BLaER1 (cell line): ENCODE results near the gene FBXO36.
"Not testable (repeated sequence)": the region's sequence is repeated elsewhere in the genome, so short reads cannot be mapped to it uniquely, and the experiment has no call there.

Experiments
- H3K27ac ChIP-seq: shearing (Covaris generic); formaldehyde crosslinking; 2 replicates; pipeline ENCODE4 v1.8.1; 2022
- H3K27me3 ChIP-seq: shearing (Covaris generic); formaldehyde crosslinking; 2 replicates; pipeline ENCODE4 v1.8.1; 2022
- H3K36me3 ChIP-seq: shearing (Covaris generic); formaldehyde crosslinking; 2 replicates; pipeline ENCODE4 v1.8.1; 2022
- H3K4me1 ChIP-seq: shearing (Covaris generic); formaldehyde crosslinking; 2 replicates; pipeline ENCODE4 v1.8.1; 2022
- H3K4me2 ChIP-seq: shearing (Covaris generic); formaldehyde crosslinking; 2 replicates; pipeline ENCODE4 v1.8.1; 2022
- H3K4me3 ChIP-seq: shearing (Covaris generic); formaldehyde crosslinking; 2 replicates; pipeline ENCODE4 v1.8.1; 2022
- H3K9ac ChIP-seq: shearing (Covaris generic); formaldehyde crosslinking; 2 replicates; pipeline ENCODE4 v1.8.1; 2022
- H3K9me3 ChIP-seq: shearing (Covaris generic); formaldehyde crosslinking; 2 replicates; pipeline ENCODE4 v1.8.1; 2022
- H4K20me1 ChIP-seq: shearing (Covaris generic); formaldehyde crosslinking; 2 replicates; pipeline ENCODE4 v1.8.1; 2022
- Cebpa-rat ChIP-seq: shearing (Covaris generic); IDR thresholded peaks from 2 replicates; pipeline ENCODE4 v1.8.1; 2022

FBXO36 gene

DNA sequence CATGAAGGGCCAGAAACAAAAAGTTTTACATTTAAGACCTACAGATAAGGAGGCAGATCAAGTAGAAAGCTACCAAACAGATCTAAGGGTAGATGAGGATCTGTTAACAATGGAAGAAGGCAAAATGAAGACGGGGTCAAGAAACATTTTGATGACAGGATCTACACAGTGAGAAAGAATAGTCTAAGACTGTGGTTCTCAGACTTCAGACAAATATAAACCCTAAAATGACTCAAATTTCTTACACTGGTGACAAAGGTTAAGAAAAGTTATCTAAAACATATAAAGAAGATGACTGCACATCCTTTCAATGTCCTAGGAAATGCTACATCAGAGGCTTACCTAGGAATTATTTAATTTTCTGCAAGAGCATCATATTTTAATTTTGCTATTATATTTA lies 34.9 kb upstream of the FBXO36 start:
- Histone ChIP-seq H4K20me1 (peaks cover 100% of the 10 kb centered on the region), H3K4me2 (no peak overlapping the region), H3K9me3 (no peaks in the 10 kb centered on the region), H3K4me3 (no peak overlapping the region), H3K27ac (no peak overlapping the region), H3K4me1 (peaks cover 27% of the 10 kb centered on the region; the same call in 1 of the 2 replicates), H3K9ac (no peak overlapping the region), H3K36me3 (peaks cover 45% of the 10 kb centered on the region), H3K27me3 (no peaks in the 10 kb centered on the region)
- TF ChIP-seq Cebpa-rat, result no peak

GRCh38 chr2:229888031-229888430 lies 34.3 kb upstream of the FBXO36 start:
- Histone ChIP-seq H3K4me1 (peaks cover 27% of the 10 kb centered on the region; the same call in 1 of the 2 replicates), H3K9ac (no peak overlapping the region), H3K4me2 (no peak overlapping the region), H3K27ac (no peak overlapping the region), H3K9me3 (no peaks in the 10 kb centered on the region), H3K36me3 (peaks cover 48% of the 10 kb centered on the region), H3K4me3 (no peak overlapping the region), H3K27me3 (no peaks in the 10 kb centered on the region), H4K20me1 (peaks cover 100% of the 10 kb centered on the region)
- no peak for TF ChIP-seq Cebpa-rat

DNA sequence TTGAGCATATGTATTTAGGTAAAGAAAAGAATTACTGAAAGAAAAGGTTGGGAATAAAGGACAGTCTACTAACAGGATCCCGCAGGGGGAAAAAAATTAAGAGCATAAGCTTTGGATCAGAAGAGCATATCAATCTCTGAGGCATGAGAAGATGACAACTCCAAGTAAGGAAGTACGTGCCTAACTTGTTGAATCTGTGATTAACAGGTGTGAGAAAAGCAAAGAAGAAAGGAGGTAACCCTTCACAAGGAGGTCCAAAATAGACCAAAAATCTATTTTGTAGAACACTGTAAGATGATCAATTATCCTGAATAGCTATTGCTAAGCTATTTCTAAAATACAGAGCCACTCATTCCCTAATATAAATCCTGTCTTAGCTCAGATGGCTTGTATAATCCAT lies 33.3 kb upstream of the FBXO36 start:
- H3K4me1 ChIP-seq, result peaks cover 27% of the 10 kb centered on the region; the same call in 1 of the 2 replicates
- peaks cover 54% of the 10 kb centered on the region for H3K36me3 ChIP-seq
- TF ChIP-seq Cebpa-rat, result no peak
- no peak overlapping the region for H3K4me3 ChIP-seq
- no peaks in the 10 kb centered on the region for H3K9me3 ChIP-seq
- no peaks in the 10 kb centered on the region for H3K27me3 ChIP-seq
- H4K20me1 ChIP-seq, result peaks cover 100% of the 10 kb centered on the region
- no peak overlapping the region for H3K4me2 ChIP-seq
- H3K27ac ChIP-seq, result no peak overlapping the region
- H3K9ac ChIP-seq, result no peak overlapping the region

DNA sequence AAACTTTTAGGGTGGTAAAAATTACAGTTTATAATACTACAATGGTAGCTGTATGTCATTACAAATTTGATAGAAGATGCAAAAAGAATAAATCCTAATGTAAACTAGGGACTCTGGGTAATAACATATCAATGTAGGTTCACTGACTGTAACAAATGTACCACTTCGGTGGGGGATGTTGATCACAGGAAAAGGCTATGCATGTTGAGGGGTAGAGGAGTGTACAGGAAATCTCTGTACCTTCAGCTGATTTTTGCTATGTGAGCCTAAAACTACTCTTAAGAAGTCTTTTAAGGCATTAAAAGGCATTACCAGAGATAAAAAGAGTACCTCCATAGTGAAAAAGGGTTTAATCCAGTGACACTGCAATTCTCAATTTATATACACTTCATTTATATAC lies 25.4 kb upstream of the FBXO36 start:
- no peak overlapping the region for H3K27ac ChIP-seq
- no peak overlapping the region for H3K4me3 ChIP-seq
- H3K36me3 ChIP-seq, result peaks cover 46% of the 10 kb centered on the region
- no peak for TF ChIP-seq Cebpa-rat
- H3K4me1 ChIP-seq, result peaks cover 5% of the 10 kb centered on the region; the same call in 1 of the 2 replicates
- no peaks in the 10 kb centered on the region for H3K27me3 ChIP-seq
- no peak overlapping the region for H3K9ac ChIP-seq
- H3K9me3 ChIP-seq, result no peaks in the 10 kb centered on the region
- no peak overlapping the region for H3K4me2 ChIP-seq
- peaks cover 100% of the 10 kb centered on the region for H4K20me1 ChIP-seq

- H3K27me3 ChIP-seq, result no peaks in the 10 kb centered on the region
- no peaks in the 10 kb centered on the region for H3K9me3 ChIP-seq
- TF ChIP-seq Cebpa-rat, result no peak
- peaks cover 100% of the 10 kb centered on the region for H4K20me1 ChIP-seq
- H3K4me3 ChIP-seq, result no peak overlapping the region
- H3K4me2 ChIP-seq, result no peak overlapping the region
- no peak overlapping the region for H3K9ac ChIP-seq
- H3K36me3 ChIP-seq, result peaks cover 53% of the 10 kb centered on the region
- H3K4me1 ChIP-seq, result no peaks in the 10 kb centered on the region
- H3K27ac ChIP-seq, result no peak overlapping the region
Observed at GRCh38 chr2:229899604-229900003, 22.7 kb upstream of the FBXO36 start.

GRCh38 chr2:229900012-229900411 lies 22.3 kb upstream of the FBXO36 start:
- no peaks in the 10 kb centered on the region for H3K9me3 ChIP-seq
- H3K4me1 ChIP-seq, result no peaks in the 10 kb centered on the region
- H3K4me3 ChIP-seq, result no peak overlapping the region
- no peak overlapping the region for H3K9ac ChIP-seq
- H4K20me1 ChIP-seq, result peaks cover 100% of the 10 kb centered on the region
- H3K27ac ChIP-seq, result no peak overlapping the region
- H3K4me2 ChIP-seq, result no peak overlapping the region
- no peaks in the 10 kb centered on the region for H3K27me3 ChIP-seq
- peaks cover 57% of the 10 kb centered on the region for H3K36me3 ChIP-seq
- TF ChIP-seq Cebpa-rat, result no peak

GRCh38 chr2:229900514-229900913 lies 21.8 kb upstream of the FBXO36 start:
- not testable (repeated sequence) for H3K9ac ChIP-seq, H3K9me3 ChIP-seq, H3K4me1 ChIP-seq, H3K27ac ChIP-seq, H3K4me3 ChIP-seq, H3K27me3 ChIP-seq, H3K4me2 ChIP-seq
- Histone ChIP-seq H4K20me1 (peaks cover 100% of the 10 kb centered on the region), H3K36me3 (peaks cover 61% of the 10 kb centered on the region)

DNA sequence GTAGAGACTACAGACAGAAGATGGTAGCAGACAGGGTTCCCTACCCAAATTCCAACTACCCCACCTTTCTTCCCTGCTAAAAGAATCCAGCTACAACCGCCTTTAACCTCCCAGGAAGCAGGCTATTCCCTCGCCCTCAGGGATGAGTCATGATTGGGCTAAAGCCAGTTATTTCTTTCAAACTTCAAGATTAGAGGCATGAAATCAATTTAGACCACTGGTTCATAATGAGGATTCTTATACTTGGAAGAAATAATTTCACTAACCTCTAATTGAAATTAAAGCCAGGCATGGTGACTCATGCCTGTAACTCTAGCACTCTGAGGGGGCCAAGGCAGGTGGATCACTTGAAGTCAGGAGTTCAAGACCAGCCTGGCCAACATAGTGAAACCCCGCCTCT lies 20.5 kb upstream of the FBXO36 start:
- Histone ChIP-seq H3K4me1 (no peaks in the 10 kb centered on the region), H4K20me1 (peaks cover 100% of the 10 kb centered on the region), H3K36me3 (peaks cover 68% of the 10 kb centered on the region), H3K4me2 (no peak overlapping the region), H3K4me3 (no peak overlapping the region), H3K9ac (no peak overlapping the region), H3K27ac (no peak overlapping the region), H3K9me3 (no peaks in the 10 kb centered on the region), H3K27me3 (no peaks in the 10 kb centered on the region)
- TF ChIP-seq Cebpa-rat, result no peak

DNA sequence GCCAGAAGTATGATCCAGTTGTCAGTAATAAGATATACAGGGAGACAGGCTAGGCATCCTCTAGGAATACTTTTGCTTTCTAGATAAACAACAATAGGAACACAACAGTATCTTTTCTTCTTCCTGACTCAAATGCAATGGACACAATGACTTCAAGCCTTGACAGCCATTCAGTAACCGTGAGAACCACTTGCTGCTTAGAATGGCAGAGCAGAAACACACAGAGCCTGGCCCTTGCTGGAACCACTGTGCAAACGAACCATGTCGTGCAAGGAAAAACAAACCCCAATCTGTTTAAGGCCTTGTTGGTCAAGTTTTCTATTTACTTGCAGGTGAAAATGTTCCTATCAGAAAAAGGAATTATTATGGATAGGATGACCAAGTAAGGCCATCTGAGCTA lies 19.3 kb upstream of the FBXO36 start:
- TF ChIP-seq Cebpa-rat, result no peak
- Histone ChIP-seq H3K9me3 (no peaks in the 10 kb centered on the region), H3K27me3 (no peaks in the 10 kb centered on the region), H3K4me3 (no peak overlapping the region), H3K36me3 (peaks cover 68% of the 10 kb centered on the region), H3K27ac (no peak overlapping the region), H3K9ac (no peak overlapping the region), H3K4me1 (no peaks in the 10 kb centered on the region), H4K20me1 (peaks cover 100% of the 10 kb centered on the region), H3K4me2 (no peak overlapping the region)

DNA sequence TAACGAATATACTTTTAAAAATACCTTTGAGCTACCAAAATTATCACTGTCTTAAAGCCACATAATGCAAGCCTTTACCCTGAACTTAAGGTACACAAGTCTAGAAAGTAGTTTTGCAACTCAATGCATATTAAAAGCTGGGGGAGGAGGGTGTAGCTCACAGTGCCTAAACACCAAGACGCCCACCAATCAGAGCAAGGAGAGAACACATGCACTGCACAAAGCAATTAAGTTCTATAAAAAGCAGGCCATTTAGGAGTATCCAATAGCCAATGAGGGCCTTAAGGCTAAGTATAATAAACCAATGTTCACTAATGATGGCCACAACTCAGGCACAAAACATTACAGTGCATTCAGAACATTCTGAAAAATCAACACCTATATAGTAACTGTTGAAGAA lies 16.7 kb upstream of the FBXO36 start:
- H3K36me3 ChIP-seq, result peaks cover 74% of the 10 kb centered on the region
- H3K27ac ChIP-seq, result no peak overlapping the region
- H3K9me3 ChIP-seq, result no peaks in the 10 kb centered on the region
- no peak overlapping the region for H3K4me2 ChIP-seq
- no peak overlapping the region for H3K9ac ChIP-seq
- H3K4me1 ChIP-seq, result peaks cover under 1% of the 10 kb centered on the region; the same call in 1 of the 2 replicates
- no peak for TF ChIP-seq Cebpa-rat
- H3K27me3 ChIP-seq, result no peaks in the 10 kb centered on the region
- H3K4me3 ChIP-seq, result no peak overlapping the region
- H4K20me1 ChIP-seq, result peaks cover 99% of the 10 kb centered on the region

- Histone ChIP-seq H3K4me2 (no peak overlapping the region), H3K9ac (no peak overlapping the region), H3K27ac (no peak overlapping the region), H3K9me3 (no peaks in the 10 kb centered on the region), H3K27me3 (no peaks in the 10 kb centered on the region), H3K4me3 (no peak overlapping the region), H3K36me3 (peaks cover 44% of the 10 kb centered on the region), H3K4me1 (peaks cover 16% of the 10 kb centered on the region; the same call in 1 of the 2 replicates), H4K20me1 (peaks cover 99% of the 10 kb centered on the region)
- TF ChIP-seq Cebpa-rat, result no peak
Observed at GRCh38 chr2:229909090-229909489, 13.2 kb upstream of the FBXO36 start.
